NB4 (cell line): ENCODE measurements around the gene NCBP1.

ENCODE experiments used
- CTCF ChIP-seq: IDR thresholded peaks from one replicate; pipeline ENCODE4 v1.5.1; 2012; ENCODE audit warnings: low read depth, low read length
- MAX ChIP-seq: IDR thresholded peaks from 2 replicates; pipeline ENCODE4 v1.6.1; 2011; ENCODE audit warnings: low read depth, low read length
- POLR2A ChIP-seq: IDR thresholded peaks from 2 replicates; pipeline ENCODE4 v1.6.1; 2011; ENCODE audit warnings: mild to moderate bottlenecking; ENCODE audit not compliant: insufficient read length; ENCODE audit errors: extremely low read depth

- TF ChIP-seq CTCF (no peak), POLR2A (no peak), MAX (no peak)
These were observed 34.9 kb downstream of the NCBP1 start for GRCh38 chr9:97668485-97668884.
